SK-N-MC (cell line): ENCODE results near the gene MXRA7.

Experiments
- EZH2 ChIP-seq: fragments of 200-600 bp; sonication (generic); IDR thresholded peaks from one replicate; pipeline ENCODE4 v1.6.1; 2017; ENCODE audit warnings: antibody characterized with exemption
- FOXP2 ChIP-seq: optimal IDR thresholded peaks from 2 replicates; pipeline ENCODE3; 2011; ENCODE audit warnings: mild to moderate bottlenecking, moderate library complexity; ENCODE audit not compliant: insufficient read depth; ENCODE audit errors: extremely low read length, control extremely low read depth
- POLR2AphosphoS5 ChIP-seq: IDR thresholded peaks from 2 replicates; pipeline ENCODE4 v1.6.1; 2012; ENCODE audit warnings: mild to moderate bottlenecking, low read depth, low read length, borderline replicate concordance

DNA sequence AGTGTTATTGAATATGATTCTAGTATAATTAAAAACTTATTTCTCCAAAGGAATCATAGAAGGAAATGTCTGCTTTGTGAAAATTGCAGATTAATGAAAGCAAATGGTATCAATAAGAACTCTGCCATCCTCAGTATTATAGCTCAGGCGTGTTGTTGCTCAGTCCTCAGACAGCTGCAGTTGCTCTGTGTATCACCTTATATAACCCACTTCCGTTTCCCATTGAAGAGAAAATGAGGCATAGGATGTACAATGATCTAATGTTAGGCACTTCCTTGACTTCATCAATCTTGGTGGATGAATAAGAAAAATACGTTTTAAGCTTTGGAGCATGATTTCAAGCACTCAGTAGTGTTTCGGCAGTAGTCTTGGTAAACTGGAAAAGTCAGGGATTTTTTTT, 41.2 kb upstream of the MXRA7 start:
- TF ChIP-seq POLR2AphosphoS5 (no peak), EZH2 (no peak), FOXP2 (no peak)
